ENCODE measurements around the gene EXOC6.
"Not testable (repeated sequence)": the region's sequence is repeated elsewhere in the genome, so short reads cannot be mapped to it uniquely, and the experiment has no call there.

The EXOC6 gene

DNA sequence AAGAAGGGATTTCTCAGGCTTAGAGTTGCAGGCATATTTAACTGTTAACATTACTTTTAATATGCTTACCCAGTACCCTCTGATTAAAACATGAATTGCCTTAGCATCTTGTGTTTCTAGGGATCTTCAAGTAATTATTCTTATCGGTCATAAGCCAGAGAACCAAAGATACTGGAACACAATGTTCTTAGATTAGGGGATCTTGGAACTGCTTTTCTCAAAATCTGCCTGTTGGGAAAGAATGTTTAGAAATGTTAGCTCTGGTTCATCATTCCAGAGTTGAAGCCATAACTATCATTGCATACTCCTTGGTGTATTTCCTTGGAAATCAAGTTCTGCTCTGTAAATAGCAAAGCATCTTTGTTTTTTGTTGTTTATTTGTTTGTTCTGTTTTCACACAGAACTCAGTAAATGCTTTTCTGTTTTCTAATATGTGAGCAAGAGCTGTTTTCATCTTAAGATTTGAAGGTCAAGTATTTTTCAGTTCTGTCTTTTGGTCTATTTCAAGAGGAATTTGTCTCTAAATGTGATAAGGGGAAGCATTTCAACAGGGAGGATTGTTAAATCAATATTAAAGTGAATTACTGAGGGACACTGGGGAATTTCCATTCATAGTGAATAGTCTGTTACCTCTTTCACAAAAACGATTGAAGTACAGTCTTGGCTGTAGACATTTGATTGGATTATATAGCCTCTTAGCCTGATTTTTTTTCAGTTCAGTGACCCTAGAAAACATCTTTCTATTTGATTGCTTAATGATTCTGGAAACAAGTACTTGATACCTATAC, 109.1 kb downstream of the EXOC6 start:
- no peak for DNase-seq

DNA sequence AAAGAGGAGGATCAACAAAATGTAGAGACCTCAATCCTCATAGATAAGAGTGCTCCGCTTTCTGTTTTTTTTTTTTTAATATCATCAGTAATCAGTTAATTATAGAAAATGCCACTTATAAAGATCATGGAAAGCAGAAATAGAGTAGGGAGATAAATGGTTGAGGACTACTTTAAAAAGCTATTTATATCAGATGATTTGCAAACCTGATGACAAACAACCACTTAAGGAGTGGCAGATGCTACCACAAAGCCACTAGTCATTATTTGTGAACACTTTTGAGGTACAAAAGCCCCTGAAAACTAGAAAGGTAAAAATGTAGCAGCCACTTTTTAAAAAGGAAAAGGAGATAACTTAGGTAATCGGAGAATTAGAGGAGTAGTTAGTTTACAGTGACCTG, 113.3 kb downstream of the EXOC6 start:
- DNase-seq: no peak

DNA sequence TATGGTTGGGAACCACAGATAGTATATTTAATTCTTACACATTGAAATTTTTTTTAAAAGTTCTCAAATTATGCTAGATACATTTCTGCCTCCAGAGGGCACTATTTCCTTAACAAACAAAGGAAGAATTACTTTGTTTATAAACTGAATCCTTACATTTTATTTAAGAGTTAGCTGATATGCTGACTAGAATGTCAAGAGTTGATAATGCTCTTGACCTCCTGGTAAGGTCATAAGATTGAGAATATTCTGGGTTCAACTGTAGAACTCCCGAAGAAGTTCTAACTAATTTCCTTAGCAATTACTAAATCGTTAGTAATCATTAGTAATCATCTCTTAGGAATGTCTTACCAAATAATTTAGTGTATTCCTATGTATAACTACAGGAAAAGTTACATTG, 117.0 kb downstream of the EXOC6 start:
- DNase-seq: peak; percentile 69

DNA sequence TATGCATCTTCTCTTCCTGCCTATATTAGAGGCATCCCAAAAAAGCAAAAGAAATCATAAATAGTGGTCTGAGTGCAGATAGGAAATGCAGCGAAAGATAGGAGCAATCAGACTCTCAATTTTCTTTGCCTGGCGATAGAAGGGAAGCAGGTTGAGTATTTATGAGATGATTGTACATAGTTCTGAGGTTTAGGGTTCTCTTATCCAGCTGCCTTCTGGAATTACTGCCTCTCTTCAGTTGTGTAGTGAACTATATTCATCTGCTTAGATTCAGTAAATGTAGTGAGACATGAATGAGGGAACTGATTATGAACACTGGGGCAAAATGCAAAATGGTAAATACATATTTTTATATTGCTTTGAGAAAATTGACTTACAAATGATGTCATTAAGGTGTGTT, 119.3 kb downstream of the EXOC6 start:
- DNase-seq: no peak

DNA sequence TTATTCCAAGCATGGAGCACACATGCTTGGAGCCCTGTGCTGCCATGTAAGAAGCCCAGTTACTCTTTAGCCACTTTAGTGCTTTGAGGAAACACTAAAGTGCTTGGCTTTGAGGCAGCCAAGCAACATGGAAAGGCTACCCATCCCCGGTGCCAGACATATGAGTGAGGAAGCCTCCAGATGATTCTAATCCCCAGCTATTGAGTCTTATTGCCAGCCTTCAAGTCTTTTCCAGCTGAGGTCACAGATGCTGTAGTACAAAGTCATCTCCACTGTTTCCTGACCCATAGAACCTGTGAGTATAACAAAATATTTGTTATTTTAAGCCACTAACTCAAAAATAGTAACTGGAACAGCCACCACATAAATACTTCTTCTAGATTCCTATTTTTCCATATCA, 120.8 kb downstream of the EXOC6 start:
- no peak for DNase-seq

DNA sequence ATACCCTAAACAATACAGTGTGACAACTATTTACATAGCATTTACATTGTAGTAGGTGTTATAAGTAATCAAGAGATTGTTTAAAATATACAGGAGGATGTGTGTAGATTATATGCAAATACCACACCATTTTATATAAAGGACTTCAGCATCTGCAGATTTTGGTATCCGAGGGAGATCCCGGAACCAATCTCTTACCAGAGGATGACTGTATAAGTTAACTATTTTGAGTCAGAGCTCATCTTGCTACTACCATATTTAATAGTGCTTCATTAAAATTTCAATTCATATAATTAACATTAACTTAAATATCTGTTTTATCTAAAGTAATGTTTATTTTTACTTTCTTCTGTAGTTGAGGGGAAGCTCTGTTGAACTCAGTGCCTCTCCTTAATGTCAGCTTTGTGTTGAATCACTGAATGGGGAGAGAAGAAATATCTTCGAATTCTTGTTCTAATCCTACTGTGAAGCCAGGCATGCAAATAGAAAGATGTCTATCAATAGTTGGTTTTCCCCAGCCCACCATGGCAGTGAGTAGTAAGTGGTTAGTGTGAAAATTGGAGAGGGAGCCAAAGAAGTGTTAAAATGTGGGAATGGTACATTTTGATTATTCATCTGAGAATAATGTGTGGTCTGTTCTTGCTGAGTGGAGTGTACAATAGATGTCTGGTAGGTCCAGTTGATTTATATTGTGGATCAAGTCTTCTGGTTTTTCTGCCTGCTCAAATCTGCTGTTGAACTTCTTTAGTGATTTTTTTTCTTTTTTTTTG, 122.2 kb downstream of the EXOC6 start:
- no peak for DNase-seq

DNA sequence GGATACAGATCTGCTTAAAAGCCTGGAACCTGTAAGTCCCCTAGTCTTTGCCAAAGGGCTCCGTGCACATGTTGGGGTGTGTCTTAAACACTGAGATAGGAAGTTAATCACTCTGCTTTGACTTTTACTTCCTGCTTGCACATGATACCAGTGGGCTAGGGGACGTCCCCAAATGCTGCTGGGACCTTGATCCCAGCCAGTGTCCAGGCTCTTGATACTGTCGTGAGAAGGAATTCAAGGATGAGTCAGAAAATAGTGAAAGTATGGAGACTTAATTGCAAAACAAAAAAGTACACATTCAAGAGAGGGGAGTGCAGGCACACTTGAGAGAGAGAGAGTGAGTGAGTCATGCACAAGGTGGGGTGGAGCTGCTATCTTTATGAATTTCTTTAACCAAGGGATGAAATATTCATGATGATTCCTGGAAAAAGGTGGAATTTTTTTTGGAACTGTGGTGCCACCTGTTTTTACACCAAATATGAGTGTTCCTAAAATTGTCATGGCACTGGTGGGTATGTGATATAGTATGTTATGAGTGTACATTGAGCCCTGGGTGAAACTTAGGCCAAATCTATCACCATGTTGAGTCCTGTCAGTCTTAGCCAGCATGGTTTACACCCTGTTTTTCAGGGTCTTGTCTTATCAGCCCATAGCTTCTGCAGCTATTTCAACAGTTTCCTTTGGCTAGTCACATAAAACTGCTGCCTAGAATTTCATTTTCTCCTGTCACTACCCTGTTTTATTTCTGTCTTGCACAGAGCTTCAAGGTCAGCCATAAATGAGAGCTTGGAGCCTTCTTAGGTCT, 123.9 kb downstream of the EXOC6 start:
- DNase-seq: peak; percentile 30

DNA sequence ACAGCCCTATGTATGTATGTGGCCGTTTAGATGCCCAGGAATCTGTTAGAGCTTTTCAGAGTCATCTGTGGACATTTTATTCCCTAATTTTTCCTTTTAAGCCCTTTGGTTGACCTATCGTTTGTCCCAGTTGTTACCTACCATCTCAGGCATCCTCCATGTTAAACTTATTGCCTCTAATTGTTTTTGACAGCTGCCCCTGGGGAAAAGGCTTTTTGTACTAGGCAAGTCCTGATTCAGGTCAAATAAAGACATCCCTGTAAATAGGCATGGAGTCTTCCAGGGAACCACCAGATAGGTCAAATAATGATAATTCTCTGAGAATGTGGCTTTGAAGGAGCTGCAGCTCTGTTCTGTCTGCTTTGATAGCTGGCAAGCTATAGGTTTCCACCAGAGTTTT, 124.6 kb downstream of the EXOC6 start:
- DNase-seq: no peak

DNA sequence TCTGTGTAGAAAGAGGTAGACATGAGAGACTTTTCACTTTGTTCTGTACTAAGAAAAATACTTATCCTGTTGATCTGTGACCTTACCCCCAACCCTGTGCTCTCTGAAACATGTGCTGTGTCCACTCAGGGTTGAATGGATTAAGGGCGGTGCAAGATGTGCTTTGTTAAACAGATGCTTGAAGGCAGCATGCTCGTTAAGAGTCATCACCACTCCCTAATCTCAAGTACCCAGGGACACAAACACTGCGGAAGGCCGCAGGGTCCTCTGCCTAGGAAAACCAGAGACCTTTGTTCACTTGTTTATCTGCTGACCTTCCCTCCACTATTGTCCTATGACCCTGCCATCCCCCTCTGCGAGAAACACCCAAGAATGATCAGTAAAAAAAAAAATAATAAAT, 128.0 kb downstream of the EXOC6 start:
- not testable (repeated sequence) for DNase-seq

DNA sequence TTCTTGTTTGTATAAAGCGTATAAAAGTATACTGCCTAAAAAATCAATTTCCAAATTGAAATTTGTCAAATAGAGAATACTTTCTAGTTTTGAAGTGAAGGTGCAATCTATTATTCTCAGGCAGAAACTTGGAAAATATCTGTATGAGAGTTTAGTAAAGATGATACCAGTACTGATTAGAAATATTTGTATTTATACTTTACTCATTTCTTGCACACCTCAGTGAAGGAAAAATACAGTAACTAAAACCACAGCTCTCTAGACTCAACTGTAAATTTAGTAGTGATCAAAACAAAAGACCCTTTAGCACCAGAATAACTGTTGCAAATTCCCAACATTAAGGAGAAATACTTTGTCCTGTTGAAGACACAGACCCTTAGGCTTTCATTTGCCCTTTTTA, 140.9 kb downstream of the EXOC6 start:
- no peak for DNase-seq

DNA sequence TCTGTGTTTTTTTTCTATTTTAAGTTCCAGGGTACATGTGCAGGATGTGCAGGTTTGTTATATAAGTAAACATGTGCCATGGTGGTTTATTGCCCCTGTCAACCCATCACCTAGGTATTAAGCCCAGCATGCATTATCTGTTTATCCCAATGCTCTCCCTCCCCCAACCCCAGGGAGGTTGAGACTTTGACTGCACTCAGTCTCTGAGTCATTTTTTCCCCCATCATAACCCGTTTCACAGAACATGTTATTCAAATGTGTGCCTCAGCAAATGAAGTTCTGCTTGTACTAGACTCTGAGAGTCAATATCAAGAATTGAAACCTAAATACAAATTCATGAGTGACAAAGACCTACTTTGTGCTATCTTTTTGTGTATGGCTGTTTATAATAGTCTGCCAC, 142.3 kb downstream of the EXOC6 start:
- DNase-seq: peak; percentile 34

DNA sequence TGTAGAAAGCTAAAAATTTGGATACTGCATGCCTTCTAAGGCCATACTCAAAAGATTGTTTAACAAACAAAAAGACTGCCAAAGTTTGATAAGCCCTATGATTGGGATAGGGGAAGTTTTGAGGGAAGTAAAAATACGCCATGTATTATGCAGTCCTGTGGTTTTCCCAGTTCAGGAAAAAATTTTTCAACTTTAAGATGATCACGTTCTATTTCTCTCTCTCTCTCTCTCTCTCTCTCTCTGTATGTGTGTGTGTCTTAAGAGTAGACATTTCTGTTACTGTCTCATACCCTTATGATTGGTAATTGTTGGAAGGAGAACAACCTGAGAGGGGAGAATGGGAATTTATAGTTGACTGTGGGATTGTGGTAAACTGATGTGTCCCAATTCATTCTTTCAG, 143.2 kb downstream of the EXOC6 start:
- peak; percentile 8 for DNase-seq

DNA sequence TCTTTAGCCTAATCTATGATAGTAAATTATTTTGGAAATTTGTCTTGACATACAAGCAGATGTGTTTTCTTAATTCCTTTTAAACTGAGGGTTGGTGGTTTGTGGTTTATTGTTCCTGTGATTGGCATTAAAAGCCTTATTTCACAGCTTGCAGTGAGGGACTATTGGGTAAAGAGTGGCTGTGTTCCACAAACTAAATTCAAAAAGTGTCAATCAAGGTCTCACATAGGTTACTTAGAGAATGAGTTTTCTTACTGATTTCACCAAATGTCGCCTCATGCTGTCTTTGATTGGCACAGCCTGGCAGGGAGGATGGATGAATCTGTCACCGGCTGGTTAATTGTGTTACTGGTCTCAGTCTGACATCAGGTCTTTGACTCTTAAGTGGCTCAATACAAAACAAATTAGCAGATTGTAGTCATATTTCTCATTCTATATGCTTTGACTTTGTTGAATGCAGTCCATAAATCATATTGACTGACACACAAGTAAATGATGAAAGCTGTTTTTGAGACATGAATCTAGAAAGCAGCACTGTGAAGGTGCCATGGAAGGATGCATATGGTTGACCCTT, 145.5 kb downstream of the EXOC6 start:
- no peak for DNase-seq

DNA sequence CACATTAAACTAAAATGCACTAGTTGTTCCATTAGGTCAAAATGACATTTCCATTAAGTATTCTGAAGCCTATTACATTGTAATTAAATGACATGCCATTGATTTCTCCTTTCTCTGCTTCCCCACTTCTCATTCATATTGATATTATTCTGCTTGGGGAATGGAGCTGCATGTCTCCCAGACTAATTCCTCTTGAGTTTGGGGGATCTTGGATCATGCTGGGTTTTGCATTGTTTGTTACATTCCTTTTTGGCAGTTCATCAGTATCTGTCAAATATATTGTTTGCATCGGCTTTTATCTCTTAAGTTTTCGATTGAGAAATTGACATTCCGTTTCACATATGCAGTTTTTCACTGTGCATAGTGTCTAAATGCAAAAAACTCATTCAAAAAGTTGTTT, 147.2 kb downstream of the EXOC6 start:
- DNase-seq: no peak

DNA sequence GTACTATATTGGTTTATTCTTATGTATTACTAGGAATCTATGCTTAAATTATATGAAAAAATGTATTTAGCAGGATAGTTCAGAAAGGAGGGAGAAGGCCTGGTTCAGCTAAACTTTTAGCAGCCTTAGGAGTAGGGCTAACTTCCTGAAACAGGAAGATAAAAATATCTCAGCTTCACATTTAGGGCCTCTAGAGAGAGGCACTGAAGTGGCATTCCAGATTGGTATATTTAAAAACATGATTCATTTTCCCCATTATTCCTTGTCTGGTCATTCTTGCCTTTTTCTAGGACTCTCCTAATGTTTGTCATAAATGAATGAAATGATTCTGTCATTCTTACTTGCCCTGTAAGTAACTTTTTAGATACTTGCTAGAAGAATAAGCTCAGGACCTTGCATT, 149.3 kb downstream of the EXOC6 start:
- DNase-seq: no peak

DNA sequence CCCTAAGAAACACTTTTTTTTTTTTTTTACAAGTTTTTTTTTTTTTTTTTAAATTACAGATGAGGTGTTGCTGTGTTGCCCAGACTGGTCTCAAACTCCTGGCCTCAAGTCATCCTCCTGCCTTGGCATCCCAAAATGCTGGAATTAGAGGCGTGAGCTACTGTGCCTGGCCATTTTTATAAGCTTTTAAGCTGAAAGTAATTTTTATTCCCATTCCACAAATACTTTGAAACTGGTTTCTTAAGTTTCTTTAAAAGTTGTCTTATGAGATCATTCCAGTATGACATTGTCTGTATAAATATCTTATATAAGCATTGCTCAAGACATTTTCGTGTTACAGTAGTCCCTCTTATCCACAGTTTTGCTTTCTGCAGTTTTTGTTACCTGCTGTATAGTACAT, 150.9 kb downstream of the EXOC6 start:
- DNase-seq: no peak

DNA sequence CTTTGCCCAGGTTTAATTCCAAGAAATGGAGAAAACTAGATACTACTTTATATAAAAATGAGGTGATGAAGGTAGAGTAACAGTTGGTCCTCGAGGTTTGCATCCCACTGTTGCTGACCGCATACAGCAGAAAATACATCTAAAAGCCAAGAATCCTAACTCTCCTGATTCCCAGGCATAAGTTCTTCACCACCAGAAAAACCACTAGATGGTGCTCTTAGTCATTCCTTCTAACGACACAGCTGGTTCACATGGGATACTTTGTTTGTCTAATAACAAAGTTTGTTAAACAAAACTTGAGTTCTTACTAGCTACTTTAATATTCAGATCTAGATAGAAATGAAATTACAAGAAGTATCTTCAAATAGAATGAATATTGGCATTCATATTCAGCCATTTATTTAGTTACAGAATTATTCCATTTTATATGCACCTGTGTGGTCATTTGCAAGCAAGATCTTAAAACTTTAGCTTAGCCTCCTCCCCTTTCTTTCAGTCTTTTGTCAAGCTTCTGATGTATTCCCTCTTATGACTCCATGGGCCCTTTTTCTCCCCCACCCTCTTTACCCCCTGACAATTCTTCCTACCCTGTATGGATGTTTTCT, 158.2 kb downstream of the EXOC6 start:
- peak; percentile 36 for DNase-seq

DNA sequence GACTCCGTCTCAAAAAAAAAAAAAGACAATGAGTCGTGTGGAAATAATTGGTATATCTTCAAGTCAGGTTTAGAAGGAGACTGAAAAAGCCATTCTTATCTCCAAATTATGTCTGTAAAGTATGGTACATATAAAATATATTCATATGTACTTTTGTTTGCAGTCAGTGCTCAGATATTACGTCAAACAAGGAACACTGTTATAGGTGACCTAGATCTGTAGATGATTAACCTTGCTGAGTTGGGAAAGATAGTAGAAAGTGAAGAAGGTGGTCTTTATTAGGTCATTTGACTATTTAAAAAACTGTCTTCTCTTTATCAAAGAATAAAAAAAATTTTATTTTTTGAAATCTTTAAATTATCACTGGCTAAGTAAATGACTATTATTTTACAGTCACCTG, 167.4 kb downstream of the EXOC6 start:
- no peak for DNase-seq

DNA sequence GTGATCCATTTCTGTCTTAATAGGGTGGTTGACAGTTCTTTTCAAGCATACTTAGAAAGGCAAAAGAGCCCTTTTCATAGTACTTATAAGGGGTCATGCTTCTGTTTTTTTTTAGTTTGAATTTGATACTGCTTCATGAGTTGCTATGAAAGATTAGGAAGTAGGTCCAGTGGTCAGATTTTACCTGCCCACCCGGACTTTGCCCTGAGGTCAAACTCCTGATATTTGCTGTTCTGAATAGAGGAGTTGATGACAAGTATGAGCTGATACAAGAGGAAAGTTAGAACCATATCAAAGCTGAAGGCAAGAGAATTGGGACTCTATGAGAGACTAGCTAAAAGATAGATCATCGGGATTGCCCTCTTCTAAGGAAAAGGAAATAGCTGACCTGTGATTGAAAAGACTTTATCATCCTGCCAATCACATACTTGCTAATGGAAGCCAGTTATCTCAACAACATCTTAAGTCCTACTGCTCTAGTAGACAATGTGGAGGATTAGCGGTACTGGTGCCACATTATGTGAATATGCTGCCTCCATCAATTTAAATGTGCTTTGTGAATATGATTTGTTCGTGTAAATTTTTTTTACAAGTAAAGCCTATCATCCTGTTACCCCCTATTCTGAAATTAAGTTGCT, 174.8 kb downstream of the EXOC6 start:
- DNase-seq: no peak

DNA sequence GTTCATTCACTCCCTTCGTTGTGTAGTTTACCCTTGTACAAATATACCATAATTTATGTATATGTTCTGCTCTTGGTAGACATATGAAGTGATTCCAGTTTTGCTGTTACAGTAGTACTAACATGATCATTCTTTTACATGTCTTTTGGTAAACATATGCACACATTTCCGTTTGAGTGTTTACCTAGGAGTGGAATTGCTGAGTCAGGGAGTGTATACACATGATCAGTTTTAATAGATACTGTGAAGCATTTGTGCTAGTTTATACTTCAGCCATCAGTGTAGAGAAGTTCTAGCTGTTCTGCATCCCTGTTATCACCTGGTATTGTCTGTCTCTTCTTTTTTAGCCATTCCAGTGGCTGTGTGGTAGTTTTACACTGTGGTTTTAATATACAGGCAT, 177.8 kb downstream of the EXOC6 start:
- DNase-seq: no peak

DNA sequence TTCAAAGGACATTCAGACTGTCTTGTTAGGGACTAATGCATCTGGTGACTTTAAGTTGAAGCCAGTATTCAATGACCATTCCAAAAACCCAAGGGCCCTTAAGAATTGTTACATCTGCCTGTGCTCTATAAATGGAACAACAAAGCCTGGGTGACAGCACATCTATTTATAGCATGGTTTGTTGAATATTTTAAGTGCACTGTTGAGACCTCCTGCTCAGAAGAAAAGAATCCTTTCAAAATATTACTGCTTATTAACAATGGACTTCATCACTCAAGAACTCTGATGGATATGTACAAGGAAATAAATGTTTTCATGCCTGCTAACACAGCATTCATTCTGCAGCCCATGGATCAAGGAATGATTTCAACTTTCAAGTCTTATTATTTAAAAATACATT, 179.2 kb downstream of the EXOC6 start:
- DNase-seq: no peak

DNA sequence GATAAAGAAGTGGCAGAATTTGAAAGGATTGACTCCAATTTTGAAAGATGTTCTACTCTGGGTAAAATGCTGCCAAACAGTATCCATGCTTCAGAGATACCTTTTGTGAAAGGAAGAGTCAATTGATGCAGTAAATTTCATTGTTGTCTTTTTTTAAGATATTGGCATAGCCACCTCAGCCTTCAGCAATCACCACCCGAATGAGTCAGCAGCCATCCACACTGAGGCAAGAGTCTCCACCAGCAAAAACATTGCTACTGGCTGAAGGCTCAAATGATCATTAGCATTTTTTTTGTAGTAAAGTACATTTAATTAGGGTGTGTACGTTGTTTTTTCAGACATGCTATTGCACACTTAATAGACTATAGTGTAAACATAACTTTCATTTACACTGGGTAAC, 180.6 kb downstream of the EXOC6 start:
- DNase-seq: no peak

Measured in suppressor macrophage treated with lipopolysaccharide for 4 hours (primary cell).